ENCODE data around the gene DYNLRB1.
"Not testable (repeated sequence)": the region's sequence is repeated elsewhere in the genome, so short reads cannot be mapped to it uniquely, and the experiment has no call there.

Gene DYNLRB1

GRCh38 chr20:34485068-34485634 lies 31.1 kb upstream of the DYNLRB1 start:
- H3K4me3 ChIP-seq (ENCODE audit: low read depth, low read length), result no peak overlapping the region
- TF ChIP-seq CTCF (IDR thresholded peaks at IDR 0.05; ENCODE audit: control insufficient read depth, extremely low read depth, insufficient read depth), result no peak
- no peak for DNase-seq (ENCODE audit: low read depth)

- TF ChIP-seq CTCF (IDR thresholded peaks at IDR 0.05; ENCODE audit: control insufficient read depth, extremely low read depth, insufficient read depth), result no peak
These were observed 24.8 kb upstream of the DYNLRB1 start for GRCh38 chr20:34491226-34491931.

GRCh38 chr20:34491932-34492509 lies 24.2 kb upstream of the DYNLRB1 start:
- DNase-seq (ENCODE audit: low read depth), result no peak
- H3K4me3 ChIP-seq (ENCODE audit: low read depth, low read length), result no peak overlapping the region
- TF ChIP-seq CTCF (IDR thresholded peaks at IDR 0.05; ENCODE audit: control insufficient read depth, extremely low read depth, insufficient read depth), result no peak

More at GRCh38 chr20:34491226-34491931, 24.8 kb upstream of the DYNLRB1 start:
- no peak overlapping the region for H3K4me3 ChIP-seq (ENCODE audit: low read depth, low read length)
- DNase-seq (ENCODE audit: low read depth), result no peak

GRCh38 chr20:34493646-34494045 lies 22.6 kb upstream of the DYNLRB1 start:
- no peak overlapping the region for H3K4me3 ChIP-seq (ENCODE audit: low read depth, low read length)
- no peak for DNase-seq (ENCODE audit: low read depth)
- no peak for TF ChIP-seq CTCF (IDR thresholded peaks at IDR 0.05; ENCODE audit: control insufficient read depth, extremely low read depth, insufficient read depth)

GRCh38 chr20:34495307-34495706 lies 20.9 kb upstream of the DYNLRB1 start:
- TF ChIP-seq CTCF (IDR thresholded peaks at IDR 0.05; ENCODE audit: control insufficient read depth, extremely low read depth, insufficient read depth), result no peak
- H3K4me3 ChIP-seq (ENCODE audit: low read depth, low read length), result no peak overlapping the region
- DNase-seq (ENCODE audit: low read depth), result no peak

- H3K4me3 ChIP-seq (ENCODE audit: low read depth, low read length), result no peak overlapping the region
- no peak for TF ChIP-seq CTCF (IDR thresholded peaks at IDR 0.05; ENCODE audit: control insufficient read depth, extremely low read depth, insufficient read depth)
- no peak for DNase-seq (ENCODE audit: low read depth)
These were observed 20.3 kb upstream of the DYNLRB1 start for GRCh38 chr20:34495916-34496315.

GRCh38 chr20:34497596-34497995 lies 18.6 kb upstream of the DYNLRB1 start:
- DNase-seq (ENCODE audit: low read depth); H3K4me3 ChIP-seq (ENCODE audit: low read depth, low read length): not testable (repeated sequence)

Measured in LNCaP clone FGC (cell line).